ENCODE data around the gene AUTS2. TPM values are rescaled to one million over a fixed set of nuclear protein-coding genes. Genes with fewer than 3 reads are reported as not detected.

The AUTS2 gene
- total and polyA plus RNA-seq, 2 of the 8 experiments (the other 6 are each of a cell fraction or from before 2014, with no cell fraction given), result 25.9 to 101 TPM

DNA sequence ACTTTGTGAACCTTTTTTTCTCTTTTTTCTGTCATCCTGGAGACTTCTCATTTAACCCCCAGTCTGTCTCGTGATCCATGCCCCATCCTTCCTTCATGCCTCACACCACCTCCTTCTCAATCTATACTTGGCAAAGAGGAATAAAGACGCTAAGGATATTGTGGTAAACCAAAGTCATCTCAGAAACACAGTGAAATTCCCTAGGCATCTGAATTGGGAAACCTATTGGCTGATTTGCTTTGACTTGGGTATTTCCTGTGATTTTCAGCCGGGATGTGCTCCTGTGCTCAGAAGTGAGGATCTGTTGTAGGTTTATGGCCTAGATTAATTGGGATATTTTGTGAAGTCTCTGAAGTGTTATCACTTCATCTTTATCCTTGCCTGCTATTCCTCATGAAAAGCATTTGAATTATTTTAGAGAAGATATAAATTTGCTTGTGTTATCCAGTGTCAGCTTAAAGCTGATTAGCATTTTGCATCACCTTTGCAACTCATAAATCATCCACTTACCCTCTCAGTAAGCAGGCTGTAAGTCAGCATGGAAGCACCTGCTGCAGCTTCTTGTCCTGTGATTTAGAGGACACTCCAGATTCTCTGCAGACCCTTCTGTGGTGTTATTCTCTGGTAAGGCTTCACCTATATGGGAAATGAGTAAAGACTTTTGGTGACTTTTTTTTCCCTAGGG is 138.0 kb downstream of the AUTS2 start:
- Histone ChIP-seq H3K79me1 (ENCODE audit: low read depth, low read length) (no peaks in the 10 kb centered on the region), H3K23ac (ENCODE audit: insufficient read length) (no peak overlapping the region), H3K27me3 (replicated peaks in 1 of 4; ENCODE audit: control insufficient read depth in 3 of 4, extremely low read depth in 1 of 4, insufficient read depth in 3 of 4, low read length in 3 of 4) (no peaks in the 10 kb centered on the region), H2AK5ac (ENCODE audit: low read depth, low read length) (no peak overlapping the region), H3K23me2 (ENCODE audit: low read depth, low read length) (no peaks in the 10 kb centered on the region), H2BK20ac (ENCODE audit: low read length) (no peak overlapping the region), H2BK5ac (ENCODE audit: low read depth, low read length) (no peak overlapping the region), H2AFZ (ENCODE audit: low read length) (no peak overlapping the region), H4K8ac (ENCODE audit: extremely low read depth, insufficient read depth, low read length) (no peak overlapping the region), H3K4me3 (ENCODE audit: extremely low read depth in 1 of 4, insufficient read depth in 2 of 4, low read depth in 3 of 4, low read length in 4 of 4) (no peak overlapping the region), H3K9me3 (ENCODE audit: insufficient read depth in 2 of 2, low read depth in 1 of 2, low read length in 1 of 2) (no peaks in the 10 kb centered on the region), H3K79me2 (ENCODE audit: control insufficient read depth in 1 of 2, insufficient read depth in 2 of 2, low read length in 2 of 2) (no peaks in the 10 kb centered on the region), H3K18ac (ENCODE audit: extremely low read depth, low read length) (no peak overlapping the region), H3K4me1 (replicated peaks in 1 of 4; ENCODE audit: control insufficient read depth in 3 of 4, insufficient read depth in 4 of 4, low read length in 3 of 4) (peaks cover 6 to 29% (median 18%) of the 10 kb centered on the region in 4 experiments), H4K91ac (replicated peaks; ENCODE audit: insufficient read length, low read length) (no peak overlapping the region), H3K14ac (ENCODE audit: insufficient read length) (no peak overlapping the region), H2BK120ac (replicated peaks; ENCODE audit: low read depth, low read length) (no peak overlapping the region), H2BK15ac (ENCODE audit: low read length) (no peak overlapping the region), H2BK12ac (ENCODE audit: low read depth, low read length) (no peak overlapping the region), H3K27ac (ENCODE audit: low read depth, low read length) (no peak overlapping the region), H3K4ac (replicated peaks; ENCODE audit: insufficient read length, low read depth, low read length) (no peak overlapping the region), H3K36me3 (ENCODE audit: control insufficient read depth in 2 of 4, insufficient read depth in 4 of 4, low read length in 3 of 4) (no peaks in the 10 kb centered on the region), H4K5ac (ENCODE audit: insufficient read length, low read depth, low read length) (no peak overlapping the region), H3K9ac (replicated peaks in 1 of 4; ENCODE audit: extremely low read depth in 1 of 4, low read depth in 3 of 4, low read length in 3 of 4) (no peak overlapping the region), H4K20me1 (replicated peaks in 1 of 2; ENCODE audit: control insufficient read depth in 1 of 2, insufficient read depth in 2 of 2, low read length in 2 of 2) (no peaks in the 10 kb centered on the region), H3K56ac (replicated peaks; ENCODE audit: insufficient read length, low read depth, low read length) (no peak overlapping the region), H3K4me2 (ENCODE audit: insufficient read depth in 1 of 2, low read depth in 2 of 2, low read length in 2 of 2) (no peak overlapping the region; a peak in 1 of 4 replicates)
- DNase-seq (ENCODE audit: low read depth in 1 of 2, low spot score in 2 of 2), result no peak
- no peak for FAIRE-seq
- 94% methylated on average over 3 of the region's 3 CpGs; no CpG with 5 or more reads in 1 of the 2 experiments for WGBS, 2 experiments (ENCODE audit: extremely low coverage in 1 of 2, insufficient coverage in 1 of 2, insufficient read length in 1 of 2, insufficient replicate concordance in 2 of 2, low coverage in 1 of 2, low lambda C conversion rate in 2 of 2, missing lambda C conversion rate in 1 of 2)
- CTCF ChIA-PET (ENCODE audit: partially characterized antibody), result no interaction called here
- POLR2A ChIA-PET (ENCODE audit: partially characterized antibody), result no interaction called here
- no peak for TF ChIP-seq PHF8 (conservative IDR thresholded peaks at IDR 0.05; ENCODE audit: low read depth, low read length)
- TF ChIP-seq RNF2 (IDR thresholded peaks at IDR 0.05; ENCODE audit: borderline replicate concordance, low read depth, low read length, missing control alignments, poor library complexity, severe bottlenecking), result no peak
- no peak for TF ChIP-seq NANOG (IDR thresholded peaks at IDR 0.05; ENCODE audit: insufficient read depth, low read depth, low read length, poor library complexity, severe bottlenecking)
- no peak for TF ChIP-seq SIX5 (IDR thresholded peaks at IDR 0.05; ENCODE audit: low read depth, low read length)
